Stimulated activated CD4-positive, alpha-beta T cell treated with anti-CD3 and anti-CD28 coated beads, Interleukin-4, amount 100 ng/mL, for 48 hours (primary cell): Measurements from ENCODE around the gene TCAIM.
"Not testable (repeated sequence)": the region's sequence is repeated elsewhere in the genome, so short reads cannot be mapped to it uniquely, and the experiment has no call there.

Experiments
- DNase-seq, 2 donors: peaks; one replicate each; pipeline ENCODE4 v3.0.0-alpha.2; 2020; ENCODE audit warnings: low read depth in 2 of 2

Gene TCAIM

DNA sequence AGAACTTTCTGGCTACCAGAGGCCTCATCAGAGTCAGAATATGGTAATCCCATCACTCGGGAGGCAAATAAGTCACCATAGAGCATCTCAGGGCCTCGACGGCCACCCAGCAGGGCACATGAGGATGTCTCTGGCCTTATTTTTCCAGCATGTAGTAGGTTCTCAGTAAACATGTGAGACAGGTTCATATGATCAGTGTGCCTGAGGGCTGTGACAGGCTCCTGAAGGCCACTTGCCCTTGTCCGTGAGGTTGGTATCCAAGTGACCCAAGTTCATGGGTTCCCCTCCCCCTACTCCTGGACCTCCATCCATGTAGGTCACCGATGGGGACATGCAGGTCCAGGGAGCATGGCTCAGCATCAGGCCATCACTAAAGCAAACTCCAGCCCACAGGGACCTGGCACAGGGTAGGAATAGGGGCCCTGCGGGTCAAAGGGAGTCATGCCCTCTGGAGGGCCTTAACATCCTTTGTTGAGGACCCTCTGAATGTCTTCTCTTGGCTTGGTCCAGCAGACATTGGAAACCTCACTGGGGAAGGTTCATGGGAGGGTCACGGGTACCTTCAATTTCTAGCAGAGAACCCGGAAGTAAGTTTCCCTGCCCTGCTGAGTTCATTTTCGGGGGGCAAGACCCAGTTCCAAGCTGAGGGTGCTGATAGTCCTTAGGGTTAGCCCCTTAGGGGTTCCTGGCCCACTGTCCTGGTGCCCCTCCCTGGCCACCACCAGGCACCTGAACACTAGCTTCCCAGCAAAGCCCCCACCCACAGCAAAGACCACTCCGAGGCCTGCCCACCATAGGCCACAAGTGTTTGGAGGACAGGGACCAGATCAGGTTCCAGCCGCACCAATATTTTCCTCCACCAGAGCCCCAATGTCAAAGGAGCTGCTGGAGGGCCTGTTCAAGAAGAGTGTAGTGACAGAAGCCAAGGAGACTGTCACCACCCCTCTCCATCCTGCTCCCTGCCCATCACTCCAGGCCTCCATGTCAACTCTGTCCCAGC lies 77.8 kb downstream of the TCAIM start:
- DNase-seq, result no peak

DNA sequence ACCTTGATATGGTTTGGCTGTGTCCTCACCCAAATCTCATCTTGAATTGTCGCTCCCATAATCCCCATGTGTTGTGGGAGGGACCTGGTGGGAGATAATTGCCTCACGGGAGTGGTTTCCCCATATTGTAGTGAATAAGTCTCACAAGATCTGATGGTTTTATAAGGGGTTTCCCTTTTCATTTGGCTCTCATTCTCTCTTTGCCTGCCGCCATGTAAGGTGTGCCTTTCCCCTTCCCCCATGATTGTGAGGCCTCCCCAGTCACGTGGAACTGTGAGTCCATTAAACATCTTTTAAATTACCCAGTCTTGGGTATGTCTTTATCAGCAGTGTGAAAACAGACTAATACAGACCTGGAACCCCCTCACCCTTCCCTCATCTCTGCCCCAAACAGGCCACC lies 79.6 kb downstream of the TCAIM start:
- not testable (repeated sequence) for DNase-seq

DNA sequence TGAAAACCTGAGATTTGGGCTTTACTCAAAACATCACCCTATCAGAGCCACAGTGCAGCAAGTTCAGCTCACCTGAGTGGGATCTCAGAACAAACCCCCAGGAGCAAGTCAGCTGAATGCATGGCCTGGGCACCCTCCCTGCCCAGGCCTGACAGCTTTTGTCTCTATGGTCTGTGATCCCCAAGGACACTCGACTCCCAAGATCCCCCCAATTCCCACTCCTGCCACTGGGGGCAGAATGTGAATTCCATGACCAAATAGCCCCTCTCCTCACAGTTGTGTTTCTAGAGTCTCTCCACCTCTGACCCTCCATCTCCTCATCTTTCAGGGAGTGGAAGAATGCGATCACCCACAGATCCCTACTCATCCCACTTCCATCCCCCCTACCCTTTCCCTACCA lies 80.0 kb downstream of the TCAIM start:
- DNase-seq, result no peak

DNA sequence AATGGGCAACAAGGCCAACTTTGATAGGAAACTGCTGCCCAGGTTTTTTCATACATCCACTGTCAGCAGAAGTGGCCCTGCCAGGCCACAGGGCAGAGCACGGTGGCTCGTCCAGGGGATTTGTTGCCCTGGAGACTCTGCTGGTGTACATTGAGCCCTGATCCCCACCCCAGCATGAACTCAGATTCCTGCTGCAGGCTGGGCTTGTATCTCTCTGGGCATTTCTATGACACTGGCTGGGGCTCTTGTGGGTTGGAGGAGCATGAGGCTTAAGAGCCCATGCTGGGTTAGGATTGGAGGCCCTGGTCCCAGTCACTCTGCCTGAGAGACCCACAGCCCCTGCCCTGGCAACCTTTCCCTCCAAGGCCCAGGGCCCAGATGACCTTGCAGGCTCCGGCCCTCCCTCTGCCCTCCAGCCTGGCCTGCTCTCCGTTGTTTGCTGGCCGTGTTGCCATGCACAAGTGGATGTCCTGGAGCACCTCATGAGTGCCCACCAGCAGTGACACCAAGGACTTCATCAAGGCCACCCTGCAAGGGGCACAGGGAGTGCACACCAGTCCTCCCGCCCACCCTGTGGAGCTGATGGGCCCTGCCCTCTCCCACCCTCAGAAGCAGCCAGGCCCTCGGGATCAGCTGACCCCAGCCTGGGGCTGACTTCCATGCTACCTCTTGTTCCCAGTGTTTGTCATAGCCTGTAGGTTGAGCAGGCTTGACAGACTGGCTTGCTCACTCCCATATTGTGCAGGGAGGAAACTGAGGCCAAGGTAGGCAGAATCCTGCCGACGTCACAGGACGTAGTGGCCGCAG lies 80.8 kb downstream of the TCAIM start:
- no peak for DNase-seq

DNA sequence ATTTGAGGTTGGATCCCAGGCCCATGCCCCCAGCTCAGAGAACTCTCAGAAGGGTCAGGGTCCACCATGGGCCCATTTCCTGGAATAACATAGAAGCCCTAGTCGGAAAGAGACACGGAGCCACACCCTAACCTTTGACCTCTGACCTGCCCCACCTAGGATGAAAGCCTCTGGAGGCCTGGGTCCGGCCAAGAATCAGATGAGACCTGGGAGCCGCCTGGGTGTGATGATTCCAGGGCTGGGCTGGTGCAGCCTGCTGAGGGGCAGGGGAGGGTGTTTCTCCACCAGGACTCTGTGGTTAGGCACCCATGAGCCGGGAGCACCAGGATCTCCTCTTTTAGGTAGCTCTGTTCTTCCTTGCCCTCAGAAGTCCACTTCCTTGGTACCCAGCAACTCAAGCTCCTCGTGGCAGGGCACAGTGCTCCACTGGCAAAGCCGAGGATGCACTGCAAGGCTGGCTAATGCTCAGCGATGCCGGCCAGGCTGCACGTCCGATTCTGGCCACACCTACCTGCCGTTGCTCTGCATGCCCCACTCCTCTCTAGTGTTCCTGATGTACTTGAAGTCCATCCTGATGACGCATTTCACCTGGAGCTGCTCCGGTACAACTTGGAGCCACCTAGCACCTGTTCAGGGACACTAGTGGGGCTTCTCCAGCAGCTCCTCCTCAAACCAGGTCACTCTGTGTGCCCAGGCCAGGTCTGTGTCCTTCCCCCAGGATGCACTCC lies 81.5 kb downstream of the TCAIM start:
- DNase-seq, result no peak

DNA sequence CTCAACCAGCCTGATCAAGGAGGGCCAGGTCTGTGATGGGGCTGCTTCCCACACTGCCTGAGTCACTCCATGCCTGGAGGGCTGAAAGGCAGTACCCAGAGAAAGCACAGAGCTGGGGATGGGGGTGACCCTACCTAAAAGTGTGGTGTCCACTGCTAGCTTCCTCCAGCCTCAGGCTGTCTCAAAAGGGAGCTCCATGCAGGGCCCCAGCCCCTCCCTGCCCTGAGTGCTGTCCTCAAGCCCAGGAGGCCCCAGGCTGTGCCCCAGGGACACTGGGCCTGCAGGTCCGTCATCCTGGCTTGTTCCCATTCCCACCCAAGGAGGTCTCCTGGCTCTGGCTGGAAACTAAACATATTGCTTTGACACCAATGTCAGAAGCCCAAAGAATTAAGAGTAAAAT lies 82.1 kb downstream of the TCAIM start:
- no peak for DNase-seq

DNA sequence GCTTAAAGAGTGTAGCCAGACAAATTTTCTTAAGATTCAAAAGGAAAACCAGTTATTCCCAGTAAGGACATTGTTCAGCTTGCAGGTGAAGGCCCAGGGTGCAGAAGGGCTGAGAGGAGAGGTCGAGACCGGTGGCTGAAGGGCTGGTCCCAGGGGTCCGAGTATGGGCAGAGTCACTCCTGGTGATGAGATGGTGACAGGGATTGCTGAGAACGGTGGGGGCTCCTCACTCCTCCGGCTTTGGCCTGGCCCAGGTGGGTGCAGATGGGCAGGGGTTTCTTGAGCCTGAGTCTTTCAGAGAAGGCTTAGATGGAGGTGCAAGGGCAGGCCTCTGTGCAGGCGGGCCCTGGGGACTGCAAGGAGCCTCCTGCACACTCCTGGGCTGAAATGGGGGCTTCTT lies 82.7 kb downstream of the TCAIM start:
- DNase-seq, result no peak

DNA sequence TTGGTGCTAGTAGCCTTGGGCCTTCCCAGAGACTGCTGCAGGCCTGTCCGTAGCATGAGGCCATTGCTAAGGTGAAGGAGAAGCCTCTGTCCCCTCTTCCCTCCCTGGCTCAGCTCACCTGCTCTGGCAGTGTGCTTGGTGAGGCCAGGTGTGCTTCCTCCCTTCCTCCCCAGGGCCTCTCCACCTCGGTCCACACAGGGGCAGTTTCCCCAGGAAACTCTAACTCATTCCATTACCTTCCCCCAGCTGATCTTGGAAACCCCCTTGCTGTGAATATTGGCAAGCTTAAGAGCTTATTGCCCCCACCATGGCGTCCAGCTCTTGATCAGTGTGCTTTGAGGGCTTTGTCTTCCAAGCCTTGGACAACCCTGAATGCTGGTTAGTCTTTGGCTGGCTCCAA lies 86.2 kb downstream of the TCAIM start:
- no peak for DNase-seq

DNA sequence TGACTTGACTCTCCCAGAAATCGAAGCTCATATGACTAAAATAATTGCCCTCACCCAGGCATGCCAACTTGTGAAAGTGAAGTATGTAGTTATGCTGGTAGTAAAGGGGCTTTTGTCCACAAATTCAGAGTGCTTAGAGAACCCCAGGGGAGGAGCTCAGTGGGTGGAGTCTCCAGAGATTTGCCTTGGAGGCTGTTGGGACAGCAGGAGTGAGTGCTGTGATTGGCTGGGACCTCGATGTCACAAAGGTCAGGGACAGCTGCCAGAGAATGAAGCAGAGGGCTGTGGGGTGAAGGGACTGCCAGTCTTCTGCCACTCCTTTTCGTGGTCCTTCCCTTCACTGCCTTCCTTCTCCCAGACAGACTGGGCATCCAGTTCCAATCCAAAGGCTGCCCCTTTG lies 89.1 kb downstream of the TCAIM start:
- no peak for DNase-seq

DNA sequence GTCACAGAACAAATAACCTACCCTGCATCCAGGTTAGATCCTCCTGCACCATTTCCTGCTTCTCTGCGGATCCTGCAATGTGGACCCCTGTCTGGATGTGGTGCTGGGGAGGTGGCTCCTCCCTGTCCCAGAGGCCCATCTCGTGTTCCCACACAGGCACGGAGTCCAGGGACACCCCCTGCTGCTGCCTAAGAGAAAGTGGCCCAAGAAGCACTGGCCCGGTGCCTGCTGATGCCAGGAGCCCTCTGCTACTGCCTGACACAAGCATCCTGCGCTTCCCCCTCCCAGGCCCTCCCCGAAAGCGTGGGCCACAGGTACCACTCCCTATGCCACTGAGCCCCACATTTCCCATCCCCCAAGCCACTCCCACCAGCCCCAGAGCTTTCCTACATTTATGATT lies 90.3 kb downstream of the TCAIM start:
- no peak for DNase-seq

DNA sequence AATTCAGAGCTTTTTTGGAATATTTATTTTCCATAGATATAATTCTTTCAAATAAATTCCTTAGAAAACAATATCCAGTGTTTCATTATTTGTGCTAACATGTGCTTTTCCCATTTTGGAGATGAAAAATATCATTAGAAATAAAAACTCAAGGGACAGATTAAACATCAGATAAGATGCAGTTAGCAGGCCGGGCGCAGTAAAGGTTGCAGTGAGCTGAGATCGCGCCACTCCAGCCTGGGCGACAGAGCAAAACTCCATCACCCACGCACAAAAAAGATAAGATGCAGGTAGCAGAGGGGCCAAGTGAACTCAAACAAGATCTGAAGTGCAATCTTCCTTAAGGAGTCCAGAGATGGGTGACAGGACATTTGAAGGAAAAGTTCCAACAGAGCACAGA lies 90.9 kb downstream of the TCAIM start:
- no peak for DNase-seq

DNA sequence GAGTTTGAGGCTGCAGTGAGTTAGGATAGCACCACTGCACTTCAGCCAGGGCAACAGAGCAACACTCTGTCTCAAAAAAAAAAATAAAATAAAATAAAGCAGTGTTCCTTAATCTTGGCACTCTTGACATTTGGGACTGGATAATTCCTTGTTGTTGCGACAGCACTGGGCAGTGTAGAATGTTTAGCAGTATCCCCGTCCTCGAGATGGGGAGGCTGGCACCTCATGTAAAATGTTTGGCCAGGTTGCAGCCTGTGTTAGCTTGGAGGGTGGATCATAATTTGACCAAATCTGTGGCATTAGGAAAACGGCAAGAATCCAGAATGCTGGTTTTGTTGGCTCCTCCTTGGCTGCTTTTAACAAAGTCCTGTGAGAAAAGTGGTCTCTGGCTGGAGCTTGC lies 91.9 kb downstream of the TCAIM start:
- no peak for DNase-seq

DNA sequence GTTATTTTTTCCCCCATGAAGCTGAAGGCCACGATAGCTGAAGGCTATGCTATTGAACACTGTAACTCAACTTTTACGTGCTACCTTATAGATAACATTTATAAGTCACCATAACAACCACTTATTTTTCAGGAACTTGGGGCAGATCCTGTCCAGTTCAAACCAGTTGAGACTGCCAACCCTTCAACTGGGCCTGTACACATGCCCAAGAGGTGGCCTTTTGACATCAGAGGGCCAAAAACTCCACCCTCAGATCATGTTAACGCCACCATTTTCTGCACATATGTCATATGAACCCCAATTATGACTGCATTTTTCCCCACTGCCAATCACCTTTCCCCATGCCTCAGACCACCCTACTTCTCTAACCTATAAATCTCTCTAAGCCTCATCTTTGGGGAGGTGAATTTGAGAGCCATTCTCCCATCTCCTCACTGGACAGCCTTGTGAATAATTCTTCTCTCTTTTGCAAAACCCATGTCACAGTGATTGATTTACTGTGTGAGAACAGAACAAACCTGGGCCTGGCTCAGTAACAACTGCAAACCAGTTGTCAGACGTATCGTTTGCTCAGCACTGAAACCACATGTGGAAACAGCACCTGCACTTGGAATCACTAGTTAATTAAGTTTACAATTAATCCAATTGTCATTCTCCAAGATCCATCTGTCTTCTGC lies 96.4 kb downstream of the TCAIM start:
- DNase-seq, result no peak

DNA sequence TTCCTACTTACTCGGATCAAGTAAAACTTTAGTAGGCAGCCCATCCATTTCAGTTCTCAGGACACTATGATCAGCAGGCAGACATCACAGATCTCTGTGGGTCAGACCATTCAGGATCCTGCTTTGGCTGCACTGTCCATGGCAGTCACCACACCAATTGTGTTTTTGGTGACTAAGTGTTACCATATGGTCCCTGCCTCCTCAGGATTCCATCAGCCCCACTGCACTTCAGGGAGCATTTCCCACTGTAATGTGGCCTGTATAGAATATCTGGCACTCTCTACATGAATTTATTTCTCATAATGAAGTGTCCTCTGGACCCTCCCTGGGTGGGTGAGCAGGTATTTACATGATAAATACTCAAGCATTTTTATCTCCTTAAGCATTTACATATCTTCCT lies 97.6 kb downstream of the TCAIM start:
- no peak for DNase-seq

DNA sequence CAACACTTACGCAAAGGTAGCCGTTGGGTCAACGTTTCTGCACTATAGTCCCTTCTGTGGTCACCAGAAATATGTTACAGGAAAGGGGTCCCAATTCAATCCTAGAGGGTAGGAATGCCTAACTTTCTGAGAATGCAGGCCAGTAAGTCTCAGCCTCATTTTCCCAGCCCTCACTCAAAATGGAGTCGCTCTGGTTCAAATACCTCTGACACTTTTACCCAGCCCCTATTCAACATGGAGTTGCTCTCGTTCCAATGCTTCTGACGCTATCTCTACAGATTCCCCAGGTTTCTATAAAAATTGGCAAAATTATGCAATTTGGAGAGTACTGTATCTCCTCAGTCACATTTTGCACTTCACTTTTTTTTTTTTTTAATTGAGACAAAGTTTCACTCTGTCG lies 99.2 kb downstream of the TCAIM start:
- DNase-seq, result no peak

DNA sequence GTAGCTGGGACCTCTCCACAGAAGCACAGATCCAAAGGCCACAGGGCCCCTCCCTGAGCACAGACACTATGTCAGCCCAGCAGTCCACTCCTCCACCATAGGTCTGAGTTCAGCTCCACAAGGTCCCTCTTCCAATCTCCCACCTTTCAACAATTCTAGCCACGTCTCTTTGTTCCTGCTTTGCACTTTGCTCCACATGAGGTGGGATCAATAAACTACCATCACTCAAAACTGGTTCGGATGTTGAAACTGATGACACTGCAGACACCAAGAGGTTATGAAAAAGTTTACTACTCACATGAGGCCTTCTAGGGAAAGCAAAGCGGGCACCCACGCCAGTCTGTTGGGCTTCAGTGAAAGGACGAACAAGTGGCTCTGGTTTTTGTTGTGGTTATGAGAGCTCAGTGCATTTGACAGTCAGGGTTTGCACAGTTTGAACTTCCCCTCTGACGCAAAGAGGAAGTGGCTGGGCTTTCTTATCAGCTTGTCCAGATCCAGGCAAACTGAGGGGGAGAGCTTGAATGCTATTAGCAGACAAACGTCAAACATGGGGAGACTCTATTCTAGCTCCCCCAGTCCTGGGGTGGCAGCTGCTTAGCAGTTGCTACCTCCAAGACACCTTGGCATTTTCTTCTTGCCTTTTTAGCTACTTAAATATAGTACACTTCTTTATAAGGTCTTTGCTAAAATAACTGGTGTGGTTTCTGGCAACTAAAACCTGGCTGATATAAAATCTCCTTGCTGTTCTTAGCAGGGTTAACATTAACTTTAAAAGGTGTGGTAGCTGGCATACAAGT lies 101.1 kb downstream of the TCAIM start:
- DNase-seq, result peak; percentile 56 to 70

DNA sequence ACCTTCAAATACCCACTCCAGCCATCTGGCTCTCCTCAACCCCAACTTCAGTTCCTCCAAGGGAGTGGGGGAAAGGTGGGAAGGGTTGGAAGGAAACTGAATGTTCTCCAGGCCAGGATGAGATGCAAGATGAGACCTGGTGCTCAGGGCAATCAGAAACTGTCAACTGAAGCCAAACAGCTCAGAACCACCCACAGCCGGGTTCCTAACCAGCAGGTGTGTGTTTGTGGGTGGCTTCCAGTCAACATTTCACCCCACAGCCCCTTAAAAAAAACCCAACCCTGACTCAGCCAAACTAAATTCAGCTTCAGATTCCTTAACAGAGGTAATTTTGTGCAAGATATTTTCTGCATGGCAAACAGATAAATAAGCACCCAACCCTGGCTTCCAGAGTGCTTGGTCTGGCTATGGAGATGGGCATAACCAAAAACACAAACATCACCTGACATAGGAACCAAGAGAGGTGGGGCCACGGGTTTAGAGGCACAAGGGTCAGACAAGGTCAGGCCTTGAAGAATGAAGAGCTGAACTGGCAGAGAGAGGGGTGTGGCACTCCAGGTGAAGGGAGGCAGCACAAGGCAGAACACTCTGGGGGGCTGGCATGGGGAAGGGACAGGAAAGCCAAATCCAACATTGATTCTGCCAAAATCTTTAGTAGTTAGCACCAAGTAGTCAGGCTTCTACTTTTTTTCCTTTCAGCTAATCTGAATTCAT lies 104.2 kb downstream of the TCAIM start:
- no peak for DNase-seq

DNA sequence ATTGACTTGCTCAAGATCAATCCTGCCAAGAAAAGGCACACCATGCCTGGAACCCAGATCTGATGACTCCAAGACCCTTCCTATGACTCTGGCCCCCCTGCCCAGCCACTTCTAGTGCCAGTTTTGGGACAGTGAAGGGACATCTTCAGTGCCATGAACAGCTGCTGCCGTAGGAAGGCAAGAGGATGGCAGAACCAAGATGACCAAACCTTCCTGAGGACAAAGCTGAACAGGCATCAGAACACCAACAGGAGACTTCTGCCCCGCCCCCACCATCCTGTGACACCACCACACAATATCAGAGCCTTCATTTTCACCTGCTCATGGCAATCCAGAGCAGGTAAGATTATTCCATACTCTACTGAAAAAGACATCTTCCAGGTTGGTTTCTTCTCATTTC lies 105.9 kb downstream of the TCAIM start:
- DNase-seq, result no peak

DNA sequence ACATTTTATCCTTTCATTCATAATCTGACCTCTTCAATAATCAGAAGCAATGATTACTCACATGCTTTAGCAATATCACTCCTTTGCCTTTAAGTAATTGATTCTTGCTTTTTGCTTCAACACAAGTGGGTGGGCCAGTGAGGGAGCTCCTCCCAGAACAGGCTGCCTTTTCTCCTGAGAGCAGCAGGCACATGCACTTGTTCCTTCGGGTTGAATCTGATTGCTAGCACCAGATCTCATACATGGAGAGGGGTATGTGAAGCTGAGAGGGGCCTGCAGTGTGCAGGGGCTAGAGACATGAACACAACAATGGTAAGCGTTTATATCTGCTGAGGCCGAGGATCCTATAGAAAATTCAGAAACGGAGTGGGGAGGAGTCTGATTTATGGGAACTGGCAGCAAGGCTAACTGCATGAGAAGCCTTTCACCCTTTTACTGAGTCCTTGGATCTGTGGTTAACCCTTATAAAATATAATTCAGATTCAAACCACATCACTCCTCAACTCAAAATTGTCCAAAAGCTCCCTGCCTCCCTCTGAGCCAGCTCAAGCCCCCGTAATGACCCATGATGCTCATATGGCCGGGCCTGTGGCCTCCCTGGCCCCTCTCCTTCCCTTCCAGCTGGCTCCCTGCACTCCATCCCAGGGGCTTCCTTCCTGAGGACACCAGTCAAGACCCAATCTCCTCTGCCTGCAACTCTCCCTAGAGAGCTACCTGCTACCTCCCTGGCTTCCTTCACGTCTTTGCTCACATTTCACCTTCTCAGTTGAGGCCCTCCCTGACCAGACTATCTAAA lies 106.5 kb downstream of the TCAIM start:
- no peak for DNase-seq
